Hindlimb muscle (tissue), 1 donor: Measurements from ENCODE around the gene CDKN2A. TPM values are rescaled to one million over a fixed set of nuclear protein-coding genes. Genes with fewer than 3 reads are reported as not detected.

Source experiments
- DNase-seq: peaks from one replicate; pipeline ENCODE4 v3.0.0-alpha.2; 2013
- polyA plus RNA-seq: library from polyadenylated mRNA; unstranded; fragments of 120-200 nt; gene quantifications from one replicate; pipeline ENCODE4 v1.2.1, GENCODE V29; 2013; ENCODE audit not compliant: insufficient read length

CDKN2A gene
- not detected for polyA plus RNA-seq

- no peak for DNase-seq
Observed at GRCh38 chr9:21993893-21994555, at the start of gene CDKN2A. Gene CDKN2A (minus strand): TSS chr9:21994392.

GRCh38 chr9:22043928-22044327, 49.7 kb upstream of the CDKN2A start:
- DNase-seq: no peak

GRCh38 chr9:22041775-22042174, 47.6 kb upstream of the CDKN2A start:
- no peak for DNase-seq

- no peak for DNase-seq
Observed at GRCh38 chr9:22041344-22041743, 47.2 kb upstream of the CDKN2A start.

- DNase-seq: no peak
Observed at GRCh38 chr9:22040760-22041159, 46.6 kb upstream of the CDKN2A start.

GRCh38 chr9:22039258-22039657, 45.1 kb upstream of the CDKN2A start:
- DNase-seq: no peak

GRCh38 chr9:22037954-22038690, 43.9 kb upstream of the CDKN2A start:
- no peak for DNase-seq

- no peak for DNase-seq
Observed at GRCh38 chr9:22036866-22037626, 42.9 kb upstream of the CDKN2A start.

- no peak for DNase-seq
Observed at GRCh38 chr9:22035591-22036011, 41.4 kb upstream of the CDKN2A start.

- no peak for DNase-seq
Observed at GRCh38 chr9:22033012-22033630, 38.9 kb upstream of the CDKN2A start.

GRCh38 chr9:22031655-22032411, 37.6 kb upstream of the CDKN2A start:
- no peak for DNase-seq

- DNase-seq: no peak
Observed at GRCh38 chr9:22030101-22030598, 36.0 kb upstream of the CDKN2A start.

- no peak for DNase-seq
Observed at GRCh38 chr9:22029231-22029630, 35.0 kb upstream of the CDKN2A start.

GRCh38 chr9:22028394-22028793, 34.2 kb upstream of the CDKN2A start:
- no peak for DNase-seq

- DNase-seq: no peak
Observed at GRCh38 chr9:22026696-22027095, 32.5 kb upstream of the CDKN2A start.

- DNase-seq: no peak
Observed at GRCh38 chr9:22022396-22022795, 28.2 kb upstream of the CDKN2A start.

GRCh38 chr9:22010866-22011625, 16.9 kb upstream of the CDKN2A start:
- DNase-seq: peak; percentile 59

GRCh38 chr9:22009506-22009867, 15.3 kb upstream of the CDKN2A start:
- no peak for DNase-seq

GRCh38 chr9:22008717-22009505, 14.7 kb upstream of the CDKN2A start, which contains the start of gene CDKN2B:
Gene CDKN2B (minus strand): TSS chr9:22009305. CDS start chr9:22008953, 352 bp downstream.
- DNase-seq: peak; percentile 84

- no peak for DNase-seq
Observed at GRCh38 chr9:22008384-22008716, 14.2 kb upstream of the CDKN2A start.
